ENCODE data around the gene NEK4.

Gene NEK4

DNA sequence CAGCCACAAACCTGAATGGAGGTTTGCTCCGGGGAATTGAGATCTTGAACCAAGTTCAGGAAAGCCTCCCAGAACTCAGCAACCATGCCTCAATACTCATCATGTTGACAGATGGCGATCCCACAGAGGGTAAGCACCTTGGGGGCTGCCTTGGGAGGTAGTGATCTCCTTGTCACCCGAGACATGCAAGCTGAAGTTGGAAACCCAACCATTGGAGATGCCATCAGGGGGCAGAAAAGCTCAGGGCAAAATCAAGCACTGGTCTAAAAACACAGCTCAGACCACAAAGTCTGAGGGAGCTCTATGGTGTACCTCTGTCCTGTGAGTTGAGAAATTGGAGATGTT, 12.4 kb upstream of the NEK4 start:
- no peaks in the 10 kb centered on the region for H3K27me3 ChIP-seq (ENCODE audit: insufficient read depth, poor library complexity, severe bottlenecking)
- TF ChIP-seq SPI1 (IDR thresholded peaks at IDR 0.05; ENCODE audit: borderline replicate concordance, low read depth) (no peak), POLR2AphosphoS5 (IDR thresholded peaks at IDR 0.05; ENCODE audit: low read depth) (no peak), CTCF (IDR thresholded peaks at IDR 0.05; ENCODE audit: insufficient read depth, low read length) (no peak), GABPA (IDR thresholded peaks at IDR 0.05; ENCODE audit: low read depth) (no peak)
- TF ChIP-seq, protein P1, sequence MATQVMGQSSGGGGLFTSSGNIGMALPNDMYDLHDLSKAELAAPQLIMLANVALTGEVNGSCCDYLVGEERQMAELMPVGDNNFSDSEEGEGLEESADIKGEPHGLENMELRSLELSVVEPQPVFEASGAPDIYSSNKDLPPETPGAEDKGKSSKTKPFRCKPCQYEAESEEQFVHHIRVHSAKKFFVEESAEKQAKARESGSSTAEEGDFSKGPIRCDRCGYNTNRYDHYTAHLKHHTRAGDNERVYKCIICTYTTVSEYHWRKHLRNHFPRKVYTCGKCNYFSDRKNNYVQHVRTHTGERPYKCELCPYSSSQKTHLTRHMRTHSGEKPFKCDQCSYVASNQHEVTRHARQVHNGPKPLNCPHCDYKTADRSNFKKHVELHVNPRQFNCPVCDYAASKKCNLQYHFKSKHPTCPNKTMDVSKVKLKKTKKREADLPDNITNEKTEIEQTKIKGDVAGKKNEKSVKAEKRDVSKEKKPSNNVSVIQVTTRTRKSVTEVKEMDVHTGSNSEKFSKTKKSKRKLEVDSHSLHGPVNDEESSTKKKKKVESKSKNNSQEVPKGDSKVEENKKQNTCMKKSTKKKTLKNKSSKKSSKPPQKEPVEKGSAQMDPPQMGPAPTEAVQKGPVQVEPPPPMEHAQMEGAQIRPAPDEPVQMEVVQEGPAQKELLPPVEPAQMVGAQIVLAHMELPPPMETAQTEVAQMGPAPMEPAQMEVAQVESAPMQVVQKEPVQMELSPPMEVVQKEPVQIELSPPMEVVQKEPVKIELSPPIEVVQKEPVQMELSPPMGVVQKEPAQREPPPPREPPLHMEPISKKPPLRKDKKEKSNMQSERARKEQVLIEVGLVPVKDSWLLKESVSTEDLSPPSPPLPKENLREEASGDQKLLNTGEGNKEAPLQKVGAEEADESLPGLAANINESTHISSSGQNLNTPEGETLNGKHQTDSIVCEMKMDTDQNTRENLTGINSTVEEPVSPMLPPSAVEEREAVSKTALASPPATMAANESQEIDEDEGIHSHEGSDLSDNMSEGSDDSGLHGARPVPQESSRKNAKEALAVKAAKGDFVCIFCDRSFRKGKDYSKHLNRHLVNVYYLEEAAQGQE (IDR thresholded peaks at IDR 0.05; ENCODE audit: insufficient replicate concordance, low read depth), result no peak
- no peak for DNase-seq (ENCODE audit: low read depth in 1 of 2, low spot score in 1 of 2)
- H3K4me3 ChIP-seq (replicated peaks; ENCODE audit: insufficient read depth, low read length), result no peak overlapping the region
- H3K27ac ChIP-seq (replicated peaks), result no peak overlapping the region

DNA sequence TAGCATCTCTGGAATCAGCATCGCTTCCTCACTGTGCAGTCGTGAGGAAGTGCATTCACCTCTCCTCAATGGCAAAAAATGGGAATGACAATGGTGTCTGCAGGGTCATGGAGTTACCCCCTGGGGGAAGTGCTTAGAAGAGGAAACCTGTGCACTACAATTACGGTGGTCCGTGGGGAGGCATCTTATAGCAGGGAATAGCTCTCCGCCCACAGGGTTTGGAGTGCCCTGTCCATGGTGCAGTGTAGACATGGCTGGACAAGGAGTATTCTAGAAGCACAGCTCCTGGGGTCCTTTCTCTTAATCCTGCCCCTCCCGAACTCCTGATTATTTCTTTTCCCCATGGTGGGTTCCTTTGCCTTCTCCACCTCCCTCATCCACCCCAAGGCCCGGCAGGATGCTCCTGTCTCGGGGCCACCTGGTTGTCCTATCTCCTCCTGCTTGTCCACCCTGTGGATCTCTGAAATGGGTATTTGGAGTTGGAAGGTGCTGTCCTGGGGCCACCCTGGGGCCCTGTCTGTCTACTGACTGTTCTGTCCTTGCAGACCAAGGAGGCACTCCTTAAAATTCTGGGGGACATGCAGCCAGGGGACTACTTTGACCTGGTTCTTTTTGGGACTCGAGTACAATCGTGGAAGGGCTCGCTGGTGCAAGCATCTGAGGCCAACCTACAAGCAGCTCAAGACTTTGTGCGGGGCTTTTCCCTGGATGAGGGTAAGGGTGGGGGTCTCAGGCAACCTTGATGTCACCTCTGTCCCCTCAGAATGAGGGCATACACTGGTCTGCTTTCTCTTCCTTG, 11.9 kb upstream of the NEK4 start:
- TF ChIP-seq SPI1 (IDR thresholded peaks at IDR 0.05; ENCODE audit: borderline replicate concordance, low read depth) (no peak), CTCF (IDR thresholded peaks at IDR 0.05; ENCODE audit: insufficient read depth, low read length) (no peak), GABPA (IDR thresholded peaks at IDR 0.05; ENCODE audit: low read depth) (no peak), POLR2AphosphoS5 (IDR thresholded peaks at IDR 0.05; ENCODE audit: low read depth) (no peak)
- TF ChIP-seq, protein P1 (IDR thresholded peaks at IDR 0.05; ENCODE audit: insufficient replicate concordance, low read depth), result no peak
- DNase-seq (ENCODE audit: low read depth in 1 of 2, low spot score in 1 of 2), result no peak
- no peaks in the 10 kb centered on the region for H3K27me3 ChIP-seq (ENCODE audit: insufficient read depth, poor library complexity, severe bottlenecking)
- no peak overlapping the region for H3K4me3 ChIP-seq (replicated peaks; ENCODE audit: insufficient read depth, low read length)
- H3K27ac ChIP-seq (replicated peaks), result no peak overlapping the region

- no peaks in the 10 kb centered on the region for H3K27me3 ChIP-seq (ENCODE audit: insufficient read depth, poor library complexity, severe bottlenecking)
- TF ChIP-seq CTCF (IDR thresholded peaks at IDR 0.05; ENCODE audit: insufficient read depth, low read length), result no peak
- no peak for TF ChIP-seq POLR2AphosphoS5 (IDR thresholded peaks at IDR 0.05; ENCODE audit: low read depth)
- TF ChIP-seq SPI1 (IDR thresholded peaks at IDR 0.05; ENCODE audit: borderline replicate concordance, low read depth), result no peak
- TF ChIP-seq GABPA (IDR thresholded peaks at IDR 0.05; ENCODE audit: low read depth), result no peak
- TF ChIP-seq, protein P1 (IDR thresholded peaks at IDR 0.05; ENCODE audit: insufficient replicate concordance, low read depth), result no peak
- peak in 1 of 2 experiments; percentile 14 for DNase-seq (ENCODE audit: low read depth in 1 of 2, low spot score in 1 of 2)
Measured at GRCh38 chr3:52781741-52782140, 11.0 kb upstream of the NEK4 start.

More at GRCh38 chr3:52781741-52782140, 11.0 kb upstream of the NEK4 start:
- Histone ChIP-seq H3K4me3 (replicated peaks; ENCODE audit: insufficient read depth, low read length) (no peak overlapping the region), H3K27ac (replicated peaks) (no peak overlapping the region)

All from HL-60 (cell line).